Neural crest cell (in vitro differentiated cells): Measurements from ENCODE around the gene INS. TPM values are rescaled to one million over a fixed set of nuclear protein-coding genes. Genes with fewer than 3 reads are reported as not detected.

ENCODE experiments used
- DNase-seq: peaks from one replicate; pipeline ENCODE4 v3.0.0; 2021; ENCODE audit warnings: low read depth, mixed read lengths, low spot score
- H3K27ac Mint-ChIP-seq: one replicate; pipeline ENCODE4 v1.8.0; 2021; ENCODE audit warnings: mild to moderate bottlenecking, mixed read lengths; ENCODE audit not compliant: unreplicated experiment
- H3K27me3 Mint-ChIP-seq: 2 replicates; pipeline ENCODE4 v1.8.0; 2021; ENCODE audit warnings: low read depth, mild to moderate bottlenecking, mixed read lengths
- H3K36me3 Mint-ChIP-seq: 2 replicates; pipeline ENCODE4 v1.8.0; 2021; ENCODE audit warnings: low read depth, mild to moderate bottlenecking, mixed read lengths
- H3K4me1 Mint-ChIP-seq: 2 replicates; pipeline ENCODE4 v1.8.0; 2021; ENCODE audit warnings: mixed read lengths
- H3K4me3 Mint-ChIP-seq: one replicate; pipeline ENCODE4 v1.8.0; 2021; ENCODE audit warnings: mild to moderate bottlenecking, mixed read lengths
- H3K9me3 Mint-ChIP-seq: 2 replicates; pipeline ENCODE4 v1.8.0; 2021; ENCODE audit warnings: mixed read lengths
- total RNA-seq: library from RNA; stranded (reverse); gene quantifications from 2 replicates; pipeline ENCODE4 v1.2.1, GENCODE V29; 2021
- TF ChIP-seq, protein P1 (sequence below): fragments of 200-600 bp; sonication (generic); conservative IDR thresholded peaks from 2 replicates; pipeline ENCODE4 v1.5.0; 2021; ENCODE audit warnings: antibody characterized with exemption, mild to moderate bottlenecking

The INS gene
- total RNA-seq, 1 donor from 2014 or later: not detected

DNA sequence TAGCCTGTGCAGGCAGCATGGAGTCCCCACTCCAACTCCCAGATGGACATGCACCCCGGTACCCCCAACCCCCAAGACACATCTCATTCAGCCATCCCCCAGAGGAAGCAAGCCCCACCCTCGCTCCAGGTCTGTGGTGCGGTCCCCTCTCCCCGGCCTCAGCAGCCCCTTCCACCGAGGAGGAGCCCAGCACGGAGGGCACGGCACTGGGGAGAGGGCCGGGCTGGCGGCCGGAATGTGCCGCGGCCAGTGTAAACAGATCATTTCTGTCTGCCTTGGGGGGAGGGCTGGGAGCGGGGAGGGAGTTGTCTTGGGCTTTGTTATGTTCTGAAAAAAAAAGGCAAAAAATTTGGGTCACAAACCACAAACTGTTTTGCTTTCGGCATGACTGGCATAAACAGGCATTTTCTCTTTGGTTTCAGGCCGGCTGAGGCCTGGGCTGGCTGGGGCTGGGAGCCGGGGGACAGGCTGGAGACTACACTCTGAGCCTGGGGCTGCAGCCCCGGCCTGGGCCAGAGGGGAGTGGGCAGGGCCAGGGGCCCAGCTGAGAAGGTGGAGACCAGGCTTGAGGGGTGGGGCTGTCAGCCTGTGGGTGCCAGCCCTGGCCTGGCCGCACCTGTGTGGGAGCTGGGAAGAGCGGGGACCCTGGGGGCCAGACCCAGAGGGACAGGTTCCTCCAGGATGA lies 38.6 kb downstream of the INS start:
- Mint-ChIP-seq H3K9me3 (peaks cover 15% of the 10 kb centered on the region), H3K27ac (no peak overlapping the region), H3K4me3 (no peak overlapping the region), H3K27me3 (peaks cover 25% of the 10 kb centered on the region), H3K36me3 (no peaks in the 10 kb centered on the region), H3K4me1 (no peaks in the 10 kb centered on the region)
- TF ChIP-seq, protein P1, sequence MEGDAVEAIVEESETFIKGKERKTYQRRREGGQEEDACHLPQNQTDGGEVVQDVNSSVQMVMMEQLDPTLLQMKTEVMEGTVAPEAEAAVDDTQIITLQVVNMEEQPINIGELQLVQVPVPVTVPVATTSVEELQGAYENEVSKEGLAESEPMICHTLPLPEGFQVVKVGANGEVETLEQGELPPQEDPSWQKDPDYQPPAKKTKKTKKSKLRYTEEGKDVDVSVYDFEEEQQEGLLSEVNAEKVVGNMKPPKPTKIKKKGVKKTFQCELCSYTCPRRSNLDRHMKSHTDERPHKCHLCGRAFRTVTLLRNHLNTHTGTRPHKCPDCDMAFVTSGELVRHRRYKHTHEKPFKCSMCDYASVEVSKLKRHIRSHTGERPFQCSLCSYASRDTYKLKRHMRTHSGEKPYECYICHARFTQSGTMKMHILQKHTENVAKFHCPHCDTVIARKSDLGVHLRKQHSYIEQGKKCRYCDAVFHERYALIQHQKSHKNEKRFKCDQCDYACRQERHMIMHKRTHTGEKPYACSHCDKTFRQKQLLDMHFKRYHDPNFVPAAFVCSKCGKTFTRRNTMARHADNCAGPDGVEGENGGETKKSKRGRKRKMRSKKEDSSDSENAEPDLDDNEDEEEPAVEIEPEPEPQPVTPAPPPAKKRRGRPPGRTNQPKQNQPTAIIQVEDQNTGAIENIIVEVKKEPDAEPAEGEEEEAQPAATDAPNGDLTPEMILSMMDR: no peak
- DNase-seq: no peak

DNA sequence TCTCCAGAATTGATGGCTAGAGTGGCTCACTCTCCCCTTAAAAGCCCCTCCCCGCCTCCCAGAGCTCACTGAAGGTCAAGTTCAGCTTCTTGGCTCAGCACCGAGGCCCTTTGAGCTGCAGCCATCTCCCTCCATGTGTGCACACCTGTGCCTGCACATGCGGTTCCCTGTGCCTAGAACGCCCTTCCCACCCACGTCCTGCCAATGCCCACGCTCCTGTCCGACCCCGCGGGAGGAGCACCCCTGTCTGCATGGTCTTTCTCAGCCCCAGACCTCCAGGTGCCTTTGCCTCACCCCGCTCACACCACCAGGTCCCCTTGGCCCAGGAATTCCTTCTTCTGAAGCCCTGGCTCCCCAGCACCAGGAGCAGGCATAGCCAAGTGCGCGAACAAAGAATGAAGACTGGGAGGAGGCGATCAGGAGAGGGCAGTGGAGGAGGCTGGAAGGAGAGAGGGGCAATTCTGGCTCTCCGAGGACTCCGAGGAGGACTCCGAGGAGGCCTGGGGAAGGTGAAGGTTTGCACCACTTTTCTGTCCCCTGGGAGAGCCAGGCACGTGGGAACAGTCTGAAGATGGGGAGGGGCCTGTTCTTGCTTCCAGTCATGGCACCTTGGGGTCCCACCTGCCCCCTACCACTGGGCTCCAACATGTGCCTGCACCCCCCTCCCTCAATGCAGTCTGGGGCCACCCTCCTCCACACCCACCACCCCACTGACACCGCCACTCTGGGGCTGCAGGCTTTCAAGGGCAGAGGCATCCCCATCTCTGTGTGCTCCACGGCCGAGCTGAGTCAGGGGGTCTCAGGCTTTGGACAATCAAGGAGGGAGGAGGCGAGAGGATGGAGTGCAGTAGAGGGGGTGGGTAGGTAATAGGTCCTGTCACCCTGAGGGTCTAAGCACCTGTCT lies 39.5 kb downstream of the INS start:
- peak overlapping the region; percentile 12 for H3K27ac Mint-ChIP-seq
- peaks cover 25% of the 10 kb centered on the region for H3K27me3 Mint-ChIP-seq
- TF ChIP-seq, protein P1: no peak
- peaks cover 19% of the 10 kb centered on the region for H3K9me3 Mint-ChIP-seq
- peaks cover 2% of the 10 kb centered on the region for H3K36me3 Mint-ChIP-seq
- no peak overlapping the region for H3K4me3 Mint-ChIP-seq
- no peak for DNase-seq
- H3K4me1 Mint-ChIP-seq: no peaks in the 10 kb centered on the region

DNA sequence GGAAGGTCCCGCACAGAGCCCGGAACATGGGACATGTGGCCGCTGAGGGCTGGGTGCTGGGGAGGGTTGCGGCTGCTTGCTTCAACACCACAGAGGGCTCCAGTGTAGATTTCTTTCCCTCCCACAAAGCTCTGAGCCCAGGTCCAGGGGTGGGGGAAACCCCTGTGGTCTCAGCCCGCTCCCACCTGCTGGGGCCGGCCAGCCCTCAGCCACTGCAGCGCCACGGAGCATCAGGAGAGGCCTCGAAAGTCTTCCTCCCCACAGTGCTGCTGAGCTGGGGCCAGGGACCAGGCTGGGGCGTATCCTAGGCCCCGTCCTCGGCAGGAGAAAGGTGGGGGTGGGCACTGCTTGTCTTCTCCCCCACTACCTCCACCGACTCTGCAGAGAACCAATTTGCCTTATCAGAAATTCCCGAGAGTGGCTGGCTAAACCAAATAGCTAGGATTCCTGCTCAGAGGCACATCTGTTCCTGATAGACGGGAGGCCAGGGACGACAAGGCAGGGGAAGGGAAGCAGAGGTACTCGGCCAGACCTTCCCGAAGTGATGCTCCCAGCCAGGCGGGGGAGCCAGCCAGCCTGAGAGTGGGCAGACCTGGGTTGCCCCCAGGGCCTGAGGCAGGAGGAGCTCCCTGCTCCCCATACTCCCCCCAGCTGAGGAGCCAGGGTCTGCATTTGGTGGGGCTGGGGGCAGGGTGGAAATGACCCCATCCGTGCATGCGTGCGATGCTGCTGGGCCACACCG lies 40.5 kb downstream of the INS start:
- no peak overlapping the region for H3K4me3 Mint-ChIP-seq
- no peaks in the 10 kb centered on the region for H3K4me1 Mint-ChIP-seq
- H3K27me3 Mint-ChIP-seq: peaks cover 30% of the 10 kb centered on the region
- DNase-seq: no peak
- H3K36me3 Mint-ChIP-seq: peaks cover 6% of the 10 kb centered on the region
- no peak overlapping the region for H3K27ac Mint-ChIP-seq
- TF ChIP-seq, protein P1: no peak
- peaks cover 22% of the 10 kb centered on the region for H3K9me3 Mint-ChIP-seq

DNA sequence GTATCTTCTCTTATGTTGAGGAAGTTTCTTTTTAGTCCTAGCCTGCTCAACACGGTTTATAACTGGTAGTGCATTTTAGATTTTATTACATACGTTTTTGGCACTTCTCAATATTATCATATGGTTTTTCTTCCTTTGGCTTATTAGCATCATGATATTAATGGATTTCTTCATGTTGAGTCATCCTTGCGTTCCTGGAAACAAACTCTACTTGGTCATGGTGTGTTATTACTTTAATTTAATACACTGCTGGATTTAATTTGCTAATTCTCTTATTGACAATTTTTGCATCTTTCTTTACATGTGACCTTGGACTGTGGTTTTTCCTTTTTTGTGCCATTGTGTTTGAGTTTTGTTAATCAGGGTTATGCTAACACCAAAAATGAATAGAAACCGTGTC lies 42.3 kb downstream of the INS start:
- Mint-ChIP-seq H3K27me3 (peaks cover 30% of the 10 kb centered on the region), H3K4me1 (no peaks in the 10 kb centered on the region), H3K36me3 (peaks cover 6% of the 10 kb centered on the region), H3K27ac (no peak overlapping the region), H3K9me3 (peaks cover 19% of the 10 kb centered on the region), H3K4me3 (no peak overlapping the region)
- no peak for DNase-seq
- TF ChIP-seq, protein P1: no peak

DNA sequence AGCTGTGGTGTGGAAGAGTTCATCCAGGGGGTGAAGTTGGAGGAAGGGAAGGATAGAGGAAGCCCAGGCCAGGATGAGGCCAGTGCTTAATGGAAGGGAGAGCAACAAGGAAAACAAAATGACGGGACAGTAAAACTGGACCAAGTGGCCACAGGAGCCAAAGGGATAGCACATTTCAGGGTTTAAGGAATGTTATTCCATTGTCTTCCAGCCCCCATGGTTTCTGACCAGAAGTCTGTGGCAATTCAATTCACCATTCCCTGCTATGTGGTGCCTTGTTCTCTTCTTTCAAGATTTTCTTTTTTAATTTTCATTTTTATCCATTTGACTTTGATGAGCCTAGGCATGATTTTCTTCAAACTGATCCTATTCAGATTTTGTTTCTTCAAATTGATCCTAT lies 44.3 kb downstream of the INS start:
- TF ChIP-seq, protein P1: no peak
- Mint-ChIP-seq H3K36me3 (peaks cover 6% of the 10 kb centered on the region), H3K27ac (no peak overlapping the region), H3K9me3 (peaks cover 19% of the 10 kb centered on the region), H3K4me3 (no peak overlapping the region), H3K27me3 (peaks cover 30% of the 10 kb centered on the region), H3K4me1 (no peaks in the 10 kb centered on the region)
- DNase-seq: no peak
